ENCODE data around the gene MKLN1. TPM values are rescaled to one million over a fixed set of nuclear protein-coding genes. Genes with fewer than 3 reads are reported as not detected.

The MKLN1 gene
- 10 to 100 TPM; 29.2 to 48.4 TPM for total RNA-seq
- polyA plus RNA-seq: 10 to 100 TPM in 1 of 2 donors, 1 to 10 TPM in 1; 7.1 to 21.8 TPM

DNA sequence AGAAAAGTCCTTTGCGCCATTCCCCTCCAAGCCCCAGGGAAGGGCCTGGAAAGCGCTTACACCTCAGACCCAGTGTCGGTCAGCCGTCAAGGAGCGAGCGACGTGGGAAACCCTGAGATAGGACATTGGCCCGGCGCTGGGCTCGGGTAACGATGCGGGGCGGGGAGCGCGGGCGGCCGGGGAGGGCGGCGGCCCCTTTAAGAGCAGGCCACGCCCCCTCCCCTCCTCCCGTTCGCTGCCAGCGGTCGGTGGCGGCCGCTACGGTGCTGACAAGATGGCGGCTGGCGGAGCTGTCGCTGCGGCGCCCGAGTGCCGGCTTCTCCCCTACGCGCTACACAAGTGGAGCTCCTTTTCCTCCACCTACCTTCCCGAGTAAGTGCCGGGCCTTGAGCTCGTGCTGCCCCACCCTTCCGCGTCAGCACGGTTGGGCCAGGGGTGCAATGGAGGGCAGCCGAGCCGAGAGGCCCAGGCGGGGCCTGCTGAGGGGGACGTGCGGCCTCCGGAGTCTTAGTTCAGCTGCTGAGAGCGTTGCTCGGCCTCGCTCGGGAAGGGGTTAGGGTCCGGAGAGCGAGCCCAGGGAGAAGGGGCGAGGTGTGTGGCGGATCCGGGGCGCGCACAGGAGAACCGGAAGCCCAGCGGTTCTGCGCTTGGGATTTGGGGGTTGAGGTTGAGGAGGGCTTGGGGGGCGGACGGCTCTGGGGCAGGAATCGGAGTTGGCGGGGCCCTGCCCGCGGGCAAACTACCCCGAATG is at the start of gene MKLN1:
Gene MKLN1, plus strand, starts transcription at position 251 of the 751 bp plus-strand sequence. Its CDS starts 24 bp downstream, at position 275.
- TF ChIP-seq TAF1 (conservative IDR thresholded peaks at IDR 0.05): no peak
- peak; percentile 43 for TF ChIP-seq SP1 (IDR thresholded peaks at IDR 0.05)
- TF ChIP-seq HNF4A (conservative IDR thresholded peaks at IDR 0.05): no peak
- TF ChIP-seq, protein P1, sequence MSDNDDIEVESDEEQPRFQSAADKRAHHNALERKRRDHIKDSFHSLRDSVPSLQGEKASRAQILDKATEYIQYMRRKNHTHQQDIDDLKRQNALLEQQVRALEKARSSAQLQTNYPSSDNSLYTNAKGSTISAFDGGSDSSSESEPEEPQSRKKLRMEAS (IDR thresholded peaks at IDR 0.05): peak; percentile 37
- TF ChIP-seq HNF4G (IDR thresholded peaks at IDR 0.05): no peak
- TF ChIP-seq NR2F2 (IDR thresholded peaks at IDR 0.05): no peak
- TF ChIP-seq EGR1 (IDR thresholded peaks at IDR 0.05; ENCODE audit: low read depth in 2 of 2): peak in 1 of 2 donors; percentile 20
- TF ChIP-seq RAD21 (IDR thresholded peaks at IDR 0.05): peak; percentile 36 to 53
- peak in 1 of 2 donors; percentile 9 for TF ChIP-seq GABPA (IDR thresholded peaks at IDR 0.05 in 1 of 2, conservative IDR thresholded peaks at IDR 0.05 in 1 of 2)
- peak; percentile 18 for TF ChIP-seq FOXA1 (IDR thresholded peaks at IDR 0.05)
- TF ChIP-seq, protein P2, sequence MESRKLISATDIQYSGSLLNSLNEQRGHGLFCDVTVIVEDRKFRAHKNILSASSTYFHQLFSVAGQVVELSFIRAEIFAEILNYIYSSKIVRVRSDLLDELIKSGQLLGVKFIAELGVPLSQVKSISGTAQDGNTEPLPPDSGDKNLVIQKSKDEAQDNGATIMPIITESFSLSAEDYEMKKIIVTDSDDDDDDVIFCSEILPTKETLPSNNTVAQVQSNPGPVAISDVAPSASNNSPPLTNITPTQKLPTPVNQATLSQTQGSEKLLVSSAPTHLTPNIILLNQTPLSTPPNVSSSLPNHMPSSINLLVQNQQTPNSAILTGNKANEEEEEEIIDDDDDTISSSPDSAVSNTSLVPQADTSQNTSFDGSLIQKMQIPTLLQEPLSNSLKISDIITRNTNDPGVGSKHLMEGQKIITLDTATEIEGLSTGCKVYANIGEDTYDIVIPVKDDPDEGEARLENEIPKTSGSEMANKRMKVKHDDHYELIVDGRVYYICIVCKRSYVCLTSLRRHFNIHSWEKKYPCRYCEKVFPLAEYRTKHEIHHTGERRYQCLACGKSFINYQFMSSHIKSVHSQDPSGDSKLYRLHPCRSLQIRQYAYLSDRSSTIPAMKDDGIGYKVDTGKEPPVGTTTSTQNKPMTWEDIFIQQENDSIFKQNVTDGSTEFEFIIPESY (IDR thresholded peaks at IDR 0.05): no peak
- TF ChIP-seq, protein P3, sequence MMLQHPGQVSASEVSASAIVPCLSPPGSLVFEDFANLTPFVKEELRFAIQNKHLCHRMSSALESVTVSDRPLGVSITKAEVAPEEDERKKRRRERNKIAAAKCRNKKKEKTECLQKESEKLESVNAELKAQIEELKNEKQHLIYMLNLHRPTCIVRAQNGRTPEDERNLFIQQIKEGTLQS (IDR thresholded peaks at IDR 0.05): no peak
- no peak for TF ChIP-seq JUND (IDR thresholded peaks at IDR 0.05)
- TF ChIP-seq, protein P4, sequence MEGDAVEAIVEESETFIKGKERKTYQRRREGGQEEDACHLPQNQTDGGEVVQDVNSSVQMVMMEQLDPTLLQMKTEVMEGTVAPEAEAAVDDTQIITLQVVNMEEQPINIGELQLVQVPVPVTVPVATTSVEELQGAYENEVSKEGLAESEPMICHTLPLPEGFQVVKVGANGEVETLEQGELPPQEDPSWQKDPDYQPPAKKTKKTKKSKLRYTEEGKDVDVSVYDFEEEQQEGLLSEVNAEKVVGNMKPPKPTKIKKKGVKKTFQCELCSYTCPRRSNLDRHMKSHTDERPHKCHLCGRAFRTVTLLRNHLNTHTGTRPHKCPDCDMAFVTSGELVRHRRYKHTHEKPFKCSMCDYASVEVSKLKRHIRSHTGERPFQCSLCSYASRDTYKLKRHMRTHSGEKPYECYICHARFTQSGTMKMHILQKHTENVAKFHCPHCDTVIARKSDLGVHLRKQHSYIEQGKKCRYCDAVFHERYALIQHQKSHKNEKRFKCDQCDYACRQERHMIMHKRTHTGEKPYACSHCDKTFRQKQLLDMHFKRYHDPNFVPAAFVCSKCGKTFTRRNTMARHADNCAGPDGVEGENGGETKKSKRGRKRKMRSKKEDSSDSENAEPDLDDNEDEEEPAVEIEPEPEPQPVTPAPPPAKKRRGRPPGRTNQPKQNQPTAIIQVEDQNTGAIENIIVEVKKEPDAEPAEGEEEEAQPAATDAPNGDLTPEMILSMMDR (IDR thresholded peaks at IDR 0.05; ENCODE audit: low read depth, low read length, missing input control): no peak
- peak in 1 of 2 donors; percentile 23 for TF ChIP-seq RXRA (IDR thresholded peaks at IDR 0.05)
- TF ChIP-seq YY1 (IDR thresholded peaks at IDR 0.05): peak; percentile 99
- no peak for TF ChIP-seq FOXA2 (IDR thresholded peaks at IDR 0.05)
- TF ChIP-seq, protein P5, sequence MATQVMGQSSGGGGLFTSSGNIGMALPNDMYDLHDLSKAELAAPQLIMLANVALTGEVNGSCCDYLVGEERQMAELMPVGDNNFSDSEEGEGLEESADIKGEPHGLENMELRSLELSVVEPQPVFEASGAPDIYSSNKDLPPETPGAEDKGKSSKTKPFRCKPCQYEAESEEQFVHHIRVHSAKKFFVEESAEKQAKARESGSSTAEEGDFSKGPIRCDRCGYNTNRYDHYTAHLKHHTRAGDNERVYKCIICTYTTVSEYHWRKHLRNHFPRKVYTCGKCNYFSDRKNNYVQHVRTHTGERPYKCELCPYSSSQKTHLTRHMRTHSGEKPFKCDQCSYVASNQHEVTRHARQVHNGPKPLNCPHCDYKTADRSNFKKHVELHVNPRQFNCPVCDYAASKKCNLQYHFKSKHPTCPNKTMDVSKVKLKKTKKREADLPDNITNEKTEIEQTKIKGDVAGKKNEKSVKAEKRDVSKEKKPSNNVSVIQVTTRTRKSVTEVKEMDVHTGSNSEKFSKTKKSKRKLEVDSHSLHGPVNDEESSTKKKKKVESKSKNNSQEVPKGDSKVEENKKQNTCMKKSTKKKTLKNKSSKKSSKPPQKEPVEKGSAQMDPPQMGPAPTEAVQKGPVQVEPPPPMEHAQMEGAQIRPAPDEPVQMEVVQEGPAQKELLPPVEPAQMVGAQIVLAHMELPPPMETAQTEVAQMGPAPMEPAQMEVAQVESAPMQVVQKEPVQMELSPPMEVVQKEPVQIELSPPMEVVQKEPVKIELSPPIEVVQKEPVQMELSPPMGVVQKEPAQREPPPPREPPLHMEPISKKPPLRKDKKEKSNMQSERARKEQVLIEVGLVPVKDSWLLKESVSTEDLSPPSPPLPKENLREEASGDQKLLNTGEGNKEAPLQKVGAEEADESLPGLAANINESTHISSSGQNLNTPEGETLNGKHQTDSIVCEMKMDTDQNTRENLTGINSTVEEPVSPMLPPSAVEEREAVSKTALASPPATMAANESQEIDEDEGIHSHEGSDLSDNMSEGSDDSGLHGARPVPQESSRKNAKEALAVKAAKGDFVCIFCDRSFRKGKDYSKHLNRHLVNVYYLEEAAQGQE (IDR thresholded peaks at IDR 0.05): peak; percentile 80

More for the DNA sequence above, at the start of gene MKLN1:
- H3K27me3 ChIP-seq (ENCODE audit: control insufficient read depth in 4 of 4, insufficient read depth in 4 of 4, low read length in 3 of 4): no peaks in the 10 kb centered on the region
- under 1% methylated on average over 69 of the region's 69 CpGs for WGBS
- peaks cover 10 to 43% (median 29%) of the 10 kb centered on the region in 4 donors for H3K4me1 ChIP-seq (ENCODE audit: control insufficient read depth in 4 of 4, insufficient read depth in 4 of 4, low read length in 3 of 4)
- no peaks in the 10 kb centered on the region for H3K9me3 ChIP-seq (ENCODE audit: control insufficient read depth in 4 of 4, low read length in 3 of 4)
- H3K36me3 ChIP-seq (ENCODE audit: control insufficient read depth in 4 of 4, insufficient read depth in 3 of 4, low read depth in 1 of 4, low read length in 3 of 4): no peaks in the 10 kb centered on the region
- peak within 1 kb of the TSS; percentile 99 for H3K27ac ChIP-seq (ENCODE audit: low read depth in 1 of 2, low read length in 2 of 2)
- peak within 1 kb of the TSS; percentile 81 to 98 (median 93) for H3K4me3 ChIP-seq (ENCODE audit: low read depth in 1 of 3, low read length in 3 of 3)
- peak within 1 kb of the TSS; percentile 72 to 92 for H3K9ac ChIP-seq (ENCODE audit: low read depth in 1 of 2, low read length in 2 of 2)
- DNase-seq (ENCODE audit: low spot score): peak; percentile 92
